Stimulated activated CD8-positive, alpha-beta memory T cell treated with anti-CD3 and anti-CD28 coated beads, Interleukin-7, amount 100 ng/mL, for 4 hours (primary cell): ENCODE results near the gene LAMB4.
"Not testable (repeated sequence)": the region's sequence is repeated elsewhere in the genome, so short reads cannot be mapped to it uniquely, and the experiment has no call there.

Experiments
- DNase-seq, 2 donors: peaks; one replicate each; pipeline ENCODE4 v3.0.0-alpha.2; 2020; ENCODE audit warnings: low read depth in 2 of 2

The LAMB4 gene

DNA sequence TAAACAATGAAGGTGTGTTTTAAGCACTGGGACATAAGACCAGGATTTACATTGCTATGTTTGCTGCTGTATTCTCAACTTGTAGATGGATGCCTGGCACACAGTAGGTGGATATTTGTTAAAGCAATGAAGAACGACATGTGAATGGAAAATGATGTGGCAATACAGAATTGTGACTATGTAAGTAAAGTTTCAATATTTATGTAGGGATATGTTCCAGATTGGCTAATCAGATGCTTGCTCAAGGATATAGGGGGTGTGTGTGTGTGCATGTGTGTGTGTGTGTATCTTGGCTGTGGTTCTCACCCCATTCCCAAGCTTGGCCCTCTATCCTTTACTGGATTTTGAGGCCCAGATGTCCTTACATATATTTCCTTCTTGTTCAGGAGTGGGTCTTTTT lies 84.5 kb downstream of the LAMB4 start:
- no peak for DNase-seq

DNA sequence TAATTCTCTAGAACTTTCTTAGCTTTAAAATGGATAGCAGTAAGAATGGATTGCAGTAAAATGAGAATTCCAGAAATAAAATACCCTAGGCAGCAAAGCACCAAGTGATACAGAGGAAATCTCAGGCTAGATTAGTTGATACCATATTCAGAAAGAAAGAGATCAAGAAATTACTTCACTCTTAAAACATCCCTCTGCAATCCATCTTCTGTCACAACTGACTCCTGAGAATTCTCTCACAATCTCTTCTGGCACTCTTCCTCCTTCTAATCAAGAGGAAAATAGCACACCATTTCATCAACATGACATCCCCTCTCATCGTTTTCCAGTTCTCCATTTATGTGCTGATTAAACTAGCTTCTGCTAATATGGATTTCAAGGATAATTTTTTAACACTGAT lies 85.0 kb downstream of the LAMB4 start:
- DNase-seq, result no peak

GRCh38 chr7:108044345-108044744 lies 85.8 kb downstream of the LAMB4 start:
- no peak for DNase-seq

DNA sequence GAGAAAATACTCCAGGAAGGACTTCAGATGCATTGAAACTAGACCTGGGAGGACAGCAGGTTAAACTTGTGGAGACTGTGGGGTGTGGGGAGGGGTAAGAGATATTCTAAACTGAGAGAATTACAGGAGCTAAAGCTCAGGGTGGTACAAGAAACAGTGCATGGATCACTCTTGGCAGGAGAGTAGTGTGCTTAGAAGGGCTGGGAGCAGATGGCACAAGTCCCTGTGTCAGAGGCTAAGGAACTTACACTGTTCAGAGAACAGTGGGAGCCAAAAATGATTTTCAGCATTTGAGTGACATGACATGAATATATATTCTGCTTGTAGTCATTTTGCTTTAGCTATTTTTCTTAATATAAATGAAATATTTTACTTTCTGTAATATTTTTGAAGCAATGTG lies 91.2 kb downstream of the LAMB4 start:
- DNase-seq, result no peak

DNA sequence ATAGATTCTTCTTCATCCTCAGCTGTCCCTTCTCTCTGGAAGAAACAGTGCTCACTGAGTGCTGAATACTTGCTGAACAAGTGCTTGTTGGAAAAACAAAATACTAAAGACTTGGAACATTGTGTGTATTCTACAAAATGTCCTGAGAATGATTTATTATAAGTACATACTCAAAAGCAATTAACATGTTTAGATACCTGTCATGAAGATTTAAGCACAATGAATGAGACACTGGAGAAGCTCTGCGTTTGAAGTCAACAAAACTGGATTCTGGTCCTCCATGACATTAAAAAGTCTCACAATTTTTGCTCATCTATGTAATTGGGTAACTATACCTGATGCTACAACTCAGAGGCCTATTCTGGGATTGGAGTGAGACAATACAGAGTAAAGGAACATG lies 92.4 kb downstream of the LAMB4 start:
- DNase-seq, result no peak

DNA sequence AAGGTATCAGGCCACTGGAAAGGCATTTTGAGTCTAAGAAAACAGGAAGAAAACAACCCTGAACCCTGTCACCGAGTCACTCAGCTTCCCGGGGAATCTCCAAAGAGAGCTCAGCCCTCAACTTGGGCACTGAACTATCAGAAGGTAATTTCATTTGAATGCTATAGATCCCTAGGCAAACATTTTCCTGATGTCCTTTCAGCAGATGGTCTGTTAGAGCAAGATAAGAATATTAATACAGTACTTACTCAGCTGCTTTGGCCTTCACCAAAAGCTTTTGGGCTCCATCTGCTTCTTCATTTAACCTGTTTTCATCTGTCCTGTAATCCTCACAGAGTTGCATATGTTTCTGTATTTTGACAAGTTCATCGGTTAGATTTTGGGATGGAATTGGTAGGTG lies 93.0 kb downstream of the LAMB4 start:
- no peak for DNase-seq

DNA sequence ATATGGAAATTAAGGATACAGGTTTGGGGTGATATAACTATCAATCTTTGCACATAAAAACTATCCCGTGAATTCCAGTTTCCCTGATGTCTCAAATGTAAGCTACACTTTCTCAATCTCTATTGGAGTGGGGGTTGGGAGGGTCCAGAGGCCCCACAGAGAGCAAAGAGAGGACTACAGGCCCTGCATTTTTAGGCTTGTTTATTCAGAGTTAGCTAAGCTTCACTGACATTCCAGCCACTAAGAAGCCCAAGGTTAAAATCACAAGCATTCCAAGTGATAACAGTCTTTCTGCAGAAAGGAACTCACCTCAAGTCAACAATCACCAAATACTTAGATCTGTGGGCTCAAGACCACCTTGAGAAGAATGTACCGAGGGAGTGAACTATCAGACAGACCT lies 95.6 kb downstream of the LAMB4 start:
- DNase-seq, result no peak

- DNase-seq, result no peak
These were observed 96.2 kb downstream of the LAMB4 start for GRCh38 chr7:108033776-108034497.

DNA sequence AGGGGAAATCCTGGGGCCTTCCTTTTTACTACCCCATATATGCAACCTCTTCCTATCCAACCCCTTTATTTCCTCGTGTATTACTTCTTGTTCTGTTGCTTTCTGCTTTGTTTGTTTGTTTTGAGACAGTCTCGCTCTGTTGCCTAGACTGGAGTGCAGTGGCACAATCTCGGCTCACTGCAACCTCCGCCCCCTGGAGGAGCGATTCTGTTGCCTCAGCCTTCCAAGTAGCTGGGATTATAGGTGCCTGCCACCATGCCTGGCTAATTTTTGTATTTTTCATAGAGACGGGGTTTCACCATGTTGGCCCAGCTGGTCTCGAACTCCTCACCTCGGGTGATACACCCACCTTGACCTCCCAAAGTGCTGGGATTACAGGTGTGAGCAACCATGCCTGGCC lies 96.9 kb downstream of the LAMB4 start:
- DNase-seq, result not testable (repeated sequence)

- DNase-seq, result no peak
These were observed 99.6 kb downstream of the LAMB4 start for GRCh38 chr7:108030516-108030915.

GRCh38 chr7:108029034-108029433 lies 101.1 kb downstream of the LAMB4 start:
- no peak for DNase-seq

- DNase-seq, result no peak
These were observed 102.0 kb downstream of the LAMB4 start for GRCh38 chr7:108028111-108028510.

DNA sequence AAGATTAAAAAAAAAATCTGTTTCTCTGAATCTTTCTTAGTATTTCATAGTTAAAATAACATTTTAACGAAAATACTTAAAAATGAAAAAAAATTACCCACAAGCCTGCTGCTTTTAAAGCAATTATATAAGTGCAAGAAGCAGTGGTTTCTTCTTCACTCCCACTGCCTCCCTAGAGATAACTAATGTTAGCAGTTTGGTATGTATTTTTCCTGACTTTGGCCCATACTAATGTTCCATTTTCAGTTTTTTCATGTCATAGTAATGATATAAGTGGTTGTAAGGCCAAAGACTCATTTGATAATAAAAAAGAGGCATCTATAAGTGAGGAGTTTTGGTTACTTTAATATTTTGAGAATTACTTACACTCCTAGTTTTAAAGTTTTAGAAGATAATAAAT lies 102.9 kb downstream of the LAMB4 start:
- DNase-seq, result no peak

DNA sequence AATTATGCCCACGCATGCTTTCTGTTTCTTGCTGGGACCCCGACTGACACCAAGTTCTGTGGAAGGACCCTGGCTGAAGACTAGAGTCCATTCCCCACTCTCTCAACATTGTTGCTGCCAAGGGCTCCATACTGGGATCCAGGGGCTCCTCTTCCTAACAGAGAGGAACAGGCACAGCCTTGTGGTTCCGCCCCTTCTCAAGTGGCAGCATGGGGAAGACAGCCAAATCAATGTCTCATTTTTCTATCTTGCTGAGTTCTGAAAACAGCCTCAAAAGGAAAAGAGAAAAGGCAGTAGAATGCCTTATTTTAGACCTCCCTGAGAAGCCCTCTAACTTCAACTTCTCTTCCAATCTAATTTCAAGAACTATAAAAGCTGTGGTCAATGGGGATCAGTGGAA lies 103.5 kb downstream of the LAMB4 start:
- DNase-seq, result no peak

GRCh38 chr7:108026116-108026515 lies 104.0 kb downstream of the LAMB4 start:
- no peak for DNase-seq

GRCh38 chr7:108024538-108024937 lies 105.6 kb downstream of the LAMB4 start:
- DNase-seq, result no peak

- DNase-seq, result no peak
These were observed 109.6 kb downstream of the LAMB4 start for GRCh38 chr7:108020585-108020984.

DNA sequence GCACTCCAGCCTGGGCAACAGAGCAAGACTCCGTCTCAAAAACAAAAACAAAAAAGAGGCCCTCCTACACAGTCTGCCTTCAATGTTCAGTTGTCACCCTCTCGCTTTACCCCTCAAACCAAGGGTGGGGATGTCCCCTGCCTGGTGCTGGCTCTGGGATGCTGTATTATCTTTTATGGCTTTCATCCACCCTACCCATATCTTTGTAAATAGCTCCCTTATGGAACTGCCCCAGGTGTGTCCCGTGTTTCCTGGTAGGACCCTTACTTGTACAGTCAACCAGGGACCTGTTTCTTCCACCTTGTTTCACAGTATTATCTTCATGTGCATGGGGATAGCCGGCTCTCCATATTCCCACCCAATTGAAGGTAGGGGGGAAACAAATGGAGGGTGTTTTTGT lies 111.5 kb downstream of the LAMB4 start:
- DNase-seq, result no peak

DNA sequence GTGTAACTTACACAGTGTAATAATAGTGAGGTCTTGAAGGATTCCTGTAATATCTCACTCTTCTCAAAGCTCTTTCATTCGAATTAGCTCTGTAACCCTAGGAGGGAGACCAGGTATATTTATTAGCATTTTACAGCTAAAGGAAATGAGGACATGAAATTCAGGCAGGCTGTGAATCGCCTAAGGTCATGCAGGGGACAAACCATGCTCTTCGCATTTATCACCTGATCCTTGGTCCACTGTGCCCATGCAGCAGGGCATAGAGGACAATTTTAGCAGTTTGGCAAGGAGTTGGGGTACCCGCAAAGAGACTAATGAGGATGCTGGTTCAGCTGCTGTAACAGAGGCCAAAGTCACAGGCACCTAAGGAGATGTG lies 112.4 kb downstream of the LAMB4 start:
- DNase-seq, result no peak

DNA sequence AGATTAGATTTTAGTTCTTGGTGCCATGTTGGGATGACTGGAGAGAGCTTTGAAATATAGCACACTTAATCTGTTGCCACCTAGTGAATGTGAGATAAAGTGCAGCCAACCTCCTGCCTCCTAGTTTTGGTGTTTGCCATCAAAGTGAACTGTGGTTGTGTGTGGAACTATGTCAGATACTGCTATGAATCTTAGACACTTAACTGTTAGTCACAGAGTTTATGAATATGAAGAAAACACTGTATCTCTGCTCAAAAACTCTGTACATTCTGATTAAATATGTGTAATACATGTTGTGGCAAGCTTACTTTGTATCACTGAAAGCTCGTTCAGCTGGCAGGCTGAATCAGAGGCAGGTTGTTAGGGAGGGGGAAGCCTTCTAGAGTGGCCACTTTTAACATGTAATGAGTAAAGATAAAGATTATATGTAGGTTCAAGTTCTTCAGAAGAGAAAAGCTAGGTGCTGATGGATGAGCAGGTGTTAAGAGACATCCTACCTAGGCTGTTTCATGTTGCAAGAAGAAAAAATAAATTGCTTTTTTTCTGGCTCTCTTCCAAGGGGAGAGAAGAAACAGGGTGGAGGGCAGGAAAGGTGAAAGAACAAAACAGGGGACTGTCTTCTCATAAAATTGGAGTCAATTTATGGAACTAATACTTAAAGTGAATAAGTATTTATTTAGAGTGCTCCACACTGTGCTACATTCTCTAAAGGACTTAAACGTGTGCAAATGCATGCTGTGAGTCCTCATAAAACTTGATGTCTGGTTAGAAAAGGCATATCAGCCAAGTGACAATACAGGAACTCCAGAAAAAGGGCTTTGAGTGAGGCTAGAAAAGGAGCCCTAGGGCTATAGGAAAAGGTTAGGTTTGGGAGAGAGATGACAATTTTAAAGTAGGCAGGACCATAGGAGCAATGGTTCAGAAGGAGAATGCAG lies 113.1 kb downstream of the LAMB4 start:
- DNase-seq, result no peak

GRCh38 chr7:108015740-108016139 lies 114.4 kb downstream of the LAMB4 start:
- no peak for DNase-seq

DNA sequence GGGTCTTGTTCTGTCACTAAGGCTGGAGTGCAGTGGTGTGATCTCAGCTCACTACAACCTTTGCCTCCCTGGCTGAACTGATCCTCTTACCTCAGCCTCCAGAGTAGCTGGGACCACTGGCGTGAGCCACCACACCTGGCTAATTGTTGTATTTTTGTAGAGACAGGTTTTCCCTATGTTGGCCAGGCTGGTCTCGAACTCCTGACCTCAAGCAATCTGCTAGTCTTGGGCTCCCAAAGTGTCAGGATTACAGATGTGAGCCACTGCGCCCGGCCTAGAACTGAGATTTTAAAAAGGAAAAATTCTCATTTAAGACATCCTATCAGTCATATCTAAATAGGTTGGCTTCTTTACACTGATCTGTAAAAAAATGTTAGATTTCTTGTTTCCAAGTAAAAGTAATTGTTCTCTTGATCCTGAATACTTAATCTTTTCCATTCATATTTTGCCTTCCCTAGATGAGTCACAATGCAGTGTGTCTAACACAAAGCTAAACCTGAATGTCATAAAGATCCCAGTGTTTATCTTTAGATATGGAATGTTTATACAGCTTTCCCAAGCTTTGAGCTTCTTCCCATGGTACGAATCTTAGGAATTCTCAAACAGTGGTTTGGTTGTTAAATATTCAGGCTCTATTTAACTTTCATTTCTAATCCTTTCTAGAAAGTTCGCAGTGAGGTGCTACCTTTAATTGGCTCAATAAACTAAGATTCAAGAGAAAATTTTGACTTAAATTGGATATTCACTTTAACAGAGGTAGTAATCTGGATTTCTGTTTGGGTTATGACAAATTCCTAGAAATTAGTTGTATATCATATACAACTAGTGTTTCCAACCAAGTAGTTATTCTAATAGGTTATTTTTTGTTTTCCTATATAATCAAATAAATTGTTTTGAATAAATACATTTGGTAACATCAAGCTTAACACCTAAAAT lies 115.1 kb downstream of the LAMB4 start:
- no peak for DNase-seq
